H1 (cell line): ENCODE measurements around the gene ADAMTS13.
"Not testable (repeated sequence)": the region's sequence is repeated elsewhere in the genome, so short reads cannot be mapped to it uniquely, and the experiment has no call there.

ENCODE experiments used
- CBX5 ChIP-seq: fragments of 300-800, 300-1000 bp; sonication (generic); IDR thresholded peaks from 2 replicates; pipeline ENCODE4 v1.7.1; 2016; ENCODE audit warnings: antibody characterized with exemption, low read length, low read depth
- CHD1 ChIP-seq: IDR thresholded peaks from 2 replicates; pipeline ENCODE4 v1.6.1; 2012; ENCODE audit warnings: low read depth, low read length, improper control_type of control experiment
- CTCF ChIP-seq, 3 experiments: IDR thresholded peaks; 1 replicate in 2 of 3; 2 replicates in 1 of 3; pipeline versions ENCODE4 v1.5.1 to v1.6.1; 2011; ENCODE audit warnings: low read length in 3 of 3, mild to moderate bottlenecking in 3 of 3, inconsistent platforms in 2 of 3, low read depth in 1 of 3, moderate library complexity in 1 of 3; ENCODE audit not compliant: insufficient read depth in 1 of 3; ENCODE audit errors: control extremely low read depth in 1 of 3
- EZH2 ChIP-seq: fragments of 200-600 bp; sonication (generic); IDR thresholded peaks from 2 replicates; pipeline ENCODE4 v1.7.1; 2012; ENCODE audit warnings: low read depth, mild to moderate bottlenecking, moderate library complexity, low read length, inconsistent platforms; ENCODE audit not compliant: severe bottlenecking
- HDAC2 ChIP-seq, 2 experiments: fragments of 300-600 bp in 1 of 2; sonication (generic) in 1 of 2; IDR thresholded peaks; 2 replicates each; pipeline ENCODE4 v1.6.1; 2011 to 2012; ENCODE audit warnings: low read depth in 2 of 2, low read length in 2 of 2, mild to moderate bottlenecking in 2 of 2, moderate library complexity in 2 of 2, borderline replicate concordance in 1 of 2, inconsistent platforms in 1 of 2
- KDM5A ChIP-seq: fragments of 200-600 bp; IDR thresholded peaks from 2 replicates; pipeline ENCODE4 v1.7.1; 2012; ENCODE audit warnings: mild to moderate bottlenecking, low read length, inconsistent platforms, mixed read lengths
- MAX ChIP-seq: IDR thresholded peaks from 2 replicates; pipeline ENCODE4 v1.6.1; 2012; ENCODE audit warnings: inconsistent platforms
- POLR2A ChIP-seq, 2 experiments: IDR thresholded peaks; 1 replicate in 1 of 2; 2 replicates in 1 of 2; pipeline ENCODE4 v1.6.1; 2011; ENCODE audit warnings: low read depth in 2 of 2, low read length in 2 of 2, mild to moderate bottlenecking in 2 of 2; ENCODE audit errors: control extremely low read depth in 1 of 2
- POLR2AphosphoS5 ChIP-seq: IDR thresholded peaks from 2 replicates; pipeline ENCODE4 v1.6.1; 2011; ENCODE audit warnings: low read depth, low read length
- POU5F1 ChIP-seq: IDR thresholded peaks from 2 replicates; pipeline ENCODE4 v1.6.1; 2011; ENCODE audit warnings: low read depth, mild to moderate bottlenecking, low read length, moderate library complexity
- RAD21 ChIP-seq, 2 experiments: IDR thresholded peaks in 1 of 2; conservative IDR thresholded peaks in 1 of 2; 2 replicates each; pipeline ENCODE4 v1.6.1; 2011; ENCODE audit warnings: low read depth in 2 of 2, low read length in 2 of 2, improper control_type of control experiment in 1 of 2, inconsistent platforms in 1 of 2, mild to moderate bottlenecking in 1 of 2, moderate library complexity in 1 of 2
- RXRA ChIP-seq: IDR thresholded peaks from 2 replicates; pipeline ENCODE4 v1.6.1; 2011; ENCODE audit warnings: low read depth, mild to moderate bottlenecking, low read length, moderate library complexity; ENCODE audit not compliant: insufficient read depth
- SUZ12 ChIP-seq: fragments of 200-600 bp; sonication (generic); IDR thresholded peaks from 2 replicates; pipeline ENCODE4 v1.6.1; 2012; ENCODE audit warnings: mild to moderate bottlenecking, inconsistent platforms, low read length, moderate library complexity, mixed read lengths

GRCh38 chr9:133377280-133377679, 44.9 kb upstream of the ADAMTS13 start:
- TF ChIP-seq CTCF (IDR thresholded peaks at IDR 0.05; ENCODE audit: control extremely low read depth in 1 of 3, insufficient read depth in 1 of 3, low read depth in 1 of 3, low read length in 3 of 3); RXRA; KDM5A; POLR2AphosphoS5; POLR2A (IDR thresholded peaks at IDR 0.05; ENCODE audit: control extremely low read depth in 1 of 2, low read depth in 2 of 2, low read length in 2 of 2); CBX5; CHD1; RAD21 (IDR thresholded peaks at IDR 0.05 in 1 of 2, conservative IDR thresholded peaks at IDR 0.05 in 1 of 2; ENCODE audit: low read depth in 2 of 2, low read length in 2 of 2); HDAC2 (IDR thresholded peaks at IDR 0.05; ENCODE audit: borderline replicate concordance in 1 of 2, low read depth in 2 of 2, low read length in 2 of 2); POU5F1; EZH2; MAX; SUZ12: not testable (repeated sequence)
